MCF 10A (cell line): Measurements from ENCODE around the gene DNAJA3. TPM values are rescaled to one million over a fixed set of nuclear protein-coding genes. Genes with fewer than 3 reads are reported as not detected.

ENCODE experiments used
- BruUV-seq: library from RNA; stranded (reverse); fragments of 400-500 nt; replicated peaks from 2 replicates; lab custom pipeline; 2021; lab: Mats Ljungman, UMichigan
- CTCF ChIA-PET: fragments of 300-600 bp; sonication (Branson Sonifier 250); formaldehyde crosslinking; extraction: SDS; loops from one replicate; lab custom pipeline; 2021; ENCODE audit warnings: antibody characterized with exemption, inconsistent platforms; lab: Yijun Ruan, JAX
- POLR2A ChIA-PET: fragments of 300-600, 350-650 bp; sonication (Branson Sonifier 250); formaldehyde crosslinking; extraction: SDS; loops from one replicate; lab custom pipeline; 2020; ENCODE audit warnings: antibody characterized with exemption, inconsistent platforms; lab: Yijun Ruan, JAX
- DNase-seq: peaks from one replicate; pipeline ENCODE4 v3.0.0-alpha.2; 2018; ENCODE audit not compliant: unreplicated experiment
- H3K27ac Mint-ChIP-seq: one replicate; pipeline ENCODE4 v1.8.0; 2022; ENCODE audit warnings: mild to moderate bottlenecking, low read depth, mixed read lengths; ENCODE audit not compliant: unreplicated experiment
- H3K27me3 Mint-ChIP-seq: one replicate; pipeline ENCODE4 v1.8.0; 2022; ENCODE audit warnings: mixed read lengths; ENCODE audit not compliant: insufficient read depth, unreplicated experiment
- H3K36me3 Mint-ChIP-seq: one replicate; pipeline ENCODE4 v1.8.0; 2022; ENCODE audit warnings: mild to moderate bottlenecking, moderate library complexity, mixed read lengths; ENCODE audit not compliant: insufficient read depth, unreplicated experiment
- H3K4me1 Mint-ChIP-seq: one replicate; pipeline ENCODE4 v1.8.0; 2022; ENCODE audit warnings: mixed read lengths; ENCODE audit not compliant: insufficient read depth, unreplicated experiment
- H3K4me3 Mint-ChIP-seq: one replicate; pipeline ENCODE4 v1.8.0; 2022; ENCODE audit warnings: mild to moderate bottlenecking, moderate library complexity, mixed read lengths; ENCODE audit not compliant: unreplicated experiment
- H3K9me3 Mint-ChIP-seq: one replicate; pipeline ENCODE4 v1.8.0; 2022; ENCODE audit warnings: mixed read lengths; ENCODE audit not compliant: unreplicated experiment
- intact Hi-C: fragments of 100-400 bp; cut with micrococcal nuclease; formaldehyde crosslinking; loops from 2 replicates; pipeline ENCODE4 v1.14.1; 2022
- total RNA-seq: library from RNA; stranded (reverse); gene quantifications from 2 replicates; pipeline ENCODE4 v1.2.3, GENCODE V29; 2022
- TF ChIP-seq, protein P1 (sequence below): fragments of 200-600 bp; IDR thresholded peaks from one replicate; pipeline ENCODE4 v1.8.0; 2022; ENCODE audit warnings: antibody characterized with exemption, mild to moderate bottlenecking; ENCODE audit not compliant: unreplicated experiment

DNAJA3 gene
- total RNA-seq, 1 experiment from 2014 or later = 101 TPM

- Mint-ChIP-seq H3K4me3 (no peak overlapping the region), H3K27ac (no peak overlapping the region), H3K9me3 (no peaks in the 10 kb centered on the region), H3K36me3 (peaks cover 12% of the 10 kb centered on the region), H3K4me1 (peaks cover 8% of the 10 kb centered on the region), H3K27me3 (no peaks in the 10 kb centered on the region)
- intact Hi-C loops = no loop called here
- POLR2A ChIA-PET = no interaction called here
- no peak for DNase-seq
- BruUV-seq = no TSS peak
- CTCF ChIA-PET = interaction anchor here (1.0 kb wide), 1 partner anchor 20 kb away, joined by 4 read pairs; no protein-coding TSS in a partner anchor
- TF ChIP-seq, protein P1, sequence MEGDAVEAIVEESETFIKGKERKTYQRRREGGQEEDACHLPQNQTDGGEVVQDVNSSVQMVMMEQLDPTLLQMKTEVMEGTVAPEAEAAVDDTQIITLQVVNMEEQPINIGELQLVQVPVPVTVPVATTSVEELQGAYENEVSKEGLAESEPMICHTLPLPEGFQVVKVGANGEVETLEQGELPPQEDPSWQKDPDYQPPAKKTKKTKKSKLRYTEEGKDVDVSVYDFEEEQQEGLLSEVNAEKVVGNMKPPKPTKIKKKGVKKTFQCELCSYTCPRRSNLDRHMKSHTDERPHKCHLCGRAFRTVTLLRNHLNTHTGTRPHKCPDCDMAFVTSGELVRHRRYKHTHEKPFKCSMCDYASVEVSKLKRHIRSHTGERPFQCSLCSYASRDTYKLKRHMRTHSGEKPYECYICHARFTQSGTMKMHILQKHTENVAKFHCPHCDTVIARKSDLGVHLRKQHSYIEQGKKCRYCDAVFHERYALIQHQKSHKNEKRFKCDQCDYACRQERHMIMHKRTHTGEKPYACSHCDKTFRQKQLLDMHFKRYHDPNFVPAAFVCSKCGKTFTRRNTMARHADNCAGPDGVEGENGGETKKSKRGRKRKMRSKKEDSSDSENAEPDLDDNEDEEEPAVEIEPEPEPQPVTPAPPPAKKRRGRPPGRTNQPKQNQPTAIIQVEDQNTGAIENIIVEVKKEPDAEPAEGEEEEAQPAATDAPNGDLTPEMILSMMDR = no peak
Measured at GRCh38 chr16:4382795-4383357, 42.8 kb upstream of the DNAJA3 start.

DNA sequence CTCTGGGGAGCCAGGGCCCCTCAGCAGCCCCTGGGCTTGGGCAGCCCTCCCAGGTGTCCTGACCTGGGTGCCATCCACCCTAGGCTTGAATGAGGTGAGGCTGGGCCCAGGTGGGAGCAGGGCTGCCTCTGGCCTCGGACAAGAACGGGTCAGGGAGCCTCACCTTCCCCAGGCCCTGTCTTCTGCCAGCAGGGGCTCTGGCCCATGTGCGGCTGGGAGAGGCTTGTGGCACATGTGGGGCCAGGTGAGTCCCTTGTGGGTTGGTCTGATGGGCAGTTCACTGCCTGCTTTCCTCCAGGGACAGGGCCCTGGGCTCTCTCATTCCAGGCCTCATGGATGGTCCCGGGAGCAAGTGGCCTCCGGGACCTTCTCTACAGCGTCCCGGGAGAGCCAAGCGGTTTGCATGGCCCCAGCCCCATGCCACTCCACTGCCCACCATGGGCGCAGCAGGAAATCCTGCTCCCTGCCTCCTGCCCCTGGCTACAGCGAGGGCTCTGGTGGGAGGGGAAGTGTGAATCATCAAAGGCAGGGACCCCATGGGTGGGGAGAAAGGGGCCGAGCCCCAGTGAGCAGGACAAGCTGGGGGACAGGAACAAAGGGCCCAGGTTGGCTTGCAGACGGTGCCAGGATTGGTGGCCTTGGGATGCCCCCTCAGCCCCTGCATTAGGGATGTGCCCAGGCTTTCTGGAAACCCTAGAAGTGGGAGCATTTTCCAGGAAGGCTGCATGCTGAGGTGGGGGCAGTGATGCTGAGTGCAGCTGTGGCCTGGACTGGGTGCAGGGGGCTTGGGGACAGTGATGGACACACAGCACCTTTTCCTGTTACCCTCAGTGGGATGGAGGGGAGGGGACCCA, 41.9 kb upstream of the DNAJA3 start:
- TF ChIP-seq, protein P1 = no peak
- Mint-ChIP-seq H3K27ac (no peak overlapping the region), H3K9me3 (no peaks in the 10 kb centered on the region)

GRCh38 chr16:4384509-4384942, 41.1 kb upstream of the DNAJA3 start:
- ChIA-PET CTCF (no interaction called here), POLR2A (no interaction called here)
- intact Hi-C loops = no loop called here
- no peaks in the 10 kb centered on the region for H3K27me3 Mint-ChIP-seq
- no peak overlapping the region for H3K4me3 Mint-ChIP-seq
- H3K27ac Mint-ChIP-seq = no peak overlapping the region
- no peak for DNase-seq
- BruUV-seq = no TSS peak
- no peaks in the 10 kb centered on the region for H3K4me1 Mint-ChIP-seq
- no peaks in the 10 kb centered on the region for H3K9me3 Mint-ChIP-seq
- H3K36me3 Mint-ChIP-seq = peaks cover 12% of the 10 kb centered on the region
- TF ChIP-seq, protein P1 = no peak

More for the DNA sequence above, 41.9 kb upstream of the DNAJA3 start:
- H3K4me1 Mint-ChIP-seq = no peaks in the 10 kb centered on the region
- H3K4me3 Mint-ChIP-seq = no peak overlapping the region
- H3K27me3 Mint-ChIP-seq = no peaks in the 10 kb centered on the region
- ChIA-PET CTCF (interaction anchor here (1.0 kb wide), 1 partner anchor 19 kb away, joined by 4 read pairs; no protein-coding TSS in a partner anchor), POLR2A (no interaction called here)
- intact Hi-C loops = no loop called here
- BruUV-seq = no TSS peak
- H3K36me3 Mint-ChIP-seq = peaks cover 12% of the 10 kb centered on the region
- no peak for DNase-seq

- no peak overlapping the region for H3K27ac Mint-ChIP-seq
- TF ChIP-seq, protein P1 = no peak
- intact Hi-C loops = no loop called here
- H3K27me3 Mint-ChIP-seq = no peaks in the 10 kb centered on the region
- no peaks in the 10 kb centered on the region for H3K4me1 Mint-ChIP-seq
- CTCF ChIA-PET = interaction anchor here (0.6 to 10.0 kb wide), 2 partner anchors 15 to 18 kb away, joined by 3 to 129 read pairs; no protein-coding TSS in a partner anchor
- no peak overlapping the region for H3K4me3 Mint-ChIP-seq
- no peak for DNase-seq
- POLR2A ChIA-PET = no interaction called here
- BruUV-seq = no TSS peak
- H3K9me3 Mint-ChIP-seq = no peaks in the 10 kb centered on the region
- H3K36me3 Mint-ChIP-seq = peaks cover 12% of the 10 kb centered on the region
Measured at GRCh38 chr16:4385066-4385788, 40.4 kb upstream of the DNAJA3 start.
